Activated CD8-positive, alpha-beta memory T cell treated with anti-CD3 and anti-CD28 coated beads, Interleukin-2, amount 50 U/mL, for 24 hours (primary cell): ENCODE measurements around the gene DCBLD2.

Experiments
- DNase-seq: peaks from one replicate; pipeline ENCODE4 v3.0.0-alpha.2; 2020; ENCODE audit errors: extremely low read depth

DCBLD2 gene

DNA sequence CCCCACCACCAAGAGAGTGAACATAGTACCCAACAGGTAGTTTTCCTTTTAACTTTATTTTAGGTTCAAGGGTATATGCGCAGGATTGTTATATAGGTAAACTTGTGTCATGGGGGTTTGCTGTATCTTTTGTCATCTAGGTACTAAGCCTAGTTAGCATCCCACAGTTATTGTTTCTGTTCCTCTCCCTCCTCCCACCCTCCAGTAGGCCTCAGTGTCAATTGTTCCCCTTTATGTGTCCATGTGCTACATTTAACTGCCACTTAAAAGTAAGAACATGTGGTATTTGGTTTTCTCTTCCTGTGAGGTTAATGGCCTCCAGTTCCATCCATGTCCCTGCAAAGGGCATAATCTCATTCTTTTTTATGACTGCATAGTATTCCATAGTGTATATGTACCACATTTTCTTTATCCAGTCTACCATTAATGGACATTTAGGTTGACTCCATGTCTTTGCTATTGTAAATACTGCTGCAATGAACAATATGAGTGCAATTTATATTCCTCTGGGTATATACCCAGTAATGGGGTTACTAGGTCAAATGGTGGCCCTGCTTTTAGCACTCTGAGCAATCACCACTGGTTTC is 72.2 kb downstream of the DCBLD2 start:
- no peak for DNase-seq

DNA sequence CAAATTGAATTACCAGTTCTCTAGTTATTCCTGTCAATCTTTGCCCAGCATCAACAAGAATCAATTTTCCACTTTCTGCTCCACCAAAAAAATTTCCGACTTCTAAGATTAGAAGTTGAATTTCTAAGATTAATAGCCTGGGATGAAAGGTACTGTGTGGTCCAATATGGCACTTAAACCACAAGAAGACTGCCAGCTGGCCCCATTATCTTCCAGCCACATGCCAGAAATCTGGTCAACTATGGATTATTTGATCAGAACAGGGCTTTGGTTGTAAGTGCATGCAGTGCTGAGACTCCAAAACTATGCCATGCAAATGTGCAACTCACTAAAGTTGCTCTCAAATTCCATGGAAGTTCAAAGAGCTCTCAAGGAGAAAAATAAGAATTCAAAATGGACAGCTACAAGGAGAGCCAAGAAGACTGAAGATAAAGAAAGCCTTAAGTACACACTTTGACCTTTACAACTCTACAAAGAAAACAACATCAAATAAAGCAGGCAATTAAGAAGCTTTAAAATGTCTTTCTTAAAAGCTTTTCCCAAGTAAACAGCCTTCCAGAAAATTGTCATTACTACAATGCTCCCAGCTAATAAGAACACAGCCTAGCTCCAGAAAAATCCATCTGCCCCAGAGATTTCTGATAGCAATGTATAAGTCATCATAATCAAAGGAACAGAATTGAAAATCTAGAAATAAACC is 74.1 kb downstream of the DCBLD2 start:
- no peak for DNase-seq

GRCh38 chr3:98826126-98826525 is 75.4 kb downstream of the DCBLD2 start:
- DNase-seq: no peak

GRCh38 chr3:98824256-98824655 is 77.2 kb downstream of the DCBLD2 start:
- no peak for DNase-seq

DNA sequence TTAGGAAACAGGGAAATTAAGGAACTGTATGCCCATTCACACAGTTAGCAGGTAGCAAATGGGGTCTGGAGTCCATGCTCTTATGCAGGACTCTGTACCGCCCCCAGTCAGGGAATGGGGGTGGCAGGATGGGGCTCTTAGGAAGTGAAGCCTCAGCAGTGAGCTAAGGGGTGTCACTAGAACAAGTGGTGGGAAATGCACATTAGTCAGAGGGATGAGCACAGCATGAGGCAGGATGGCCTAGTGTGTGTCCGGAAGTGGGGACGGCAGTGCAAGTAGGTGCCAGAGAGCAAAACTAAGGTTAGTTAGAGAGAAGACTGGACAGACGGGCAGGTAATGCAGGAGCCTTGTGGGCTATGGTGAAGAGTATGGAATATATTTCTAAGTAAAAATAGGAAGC is 77.7 kb downstream of the DCBLD2 start:
- DNase-seq: no peak

DNA sequence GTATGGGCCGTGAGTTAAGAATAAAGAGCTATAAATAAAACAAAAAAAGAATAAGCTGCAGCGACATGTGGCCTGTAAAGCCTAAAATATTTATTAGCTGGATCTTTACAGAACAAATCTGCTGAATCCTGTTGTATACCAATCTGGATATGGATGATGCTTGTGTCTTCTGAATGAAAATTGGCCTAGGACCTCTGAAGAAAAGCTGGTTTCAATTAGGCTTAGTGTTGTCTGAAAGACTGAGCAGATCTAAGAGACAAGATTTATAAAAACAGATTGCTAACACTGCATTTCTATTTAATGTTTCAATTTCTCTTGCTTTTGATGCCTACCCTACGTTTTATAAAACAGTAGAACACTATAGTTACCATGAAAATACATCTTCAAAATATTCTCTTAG is 80.4 kb downstream of the DCBLD2 start:
- DNase-seq: no peak

DNA sequence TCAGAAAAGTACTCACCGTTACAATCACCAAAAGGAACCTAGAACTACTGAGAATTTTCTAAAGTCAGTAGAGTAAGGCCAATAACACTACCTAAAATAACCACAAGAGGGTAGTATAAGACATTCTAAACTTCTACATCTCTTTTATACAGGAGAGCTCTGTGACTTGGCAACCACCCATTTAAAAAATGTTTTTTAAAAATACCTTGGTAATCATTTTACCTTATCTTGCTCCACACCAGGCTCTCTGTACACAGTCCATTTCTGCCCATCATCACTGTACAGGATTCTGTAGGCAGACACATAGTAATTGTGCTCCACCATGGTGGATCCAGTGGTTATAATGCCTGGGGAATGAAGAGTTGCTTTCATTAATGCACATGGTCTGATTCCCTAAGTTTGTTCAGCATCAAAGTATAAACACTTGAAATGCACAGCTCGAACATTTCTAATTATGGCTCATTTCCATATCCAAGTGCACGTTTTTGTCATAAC is 83.9 kb downstream of the DCBLD2 start:
- DNase-seq: no peak

DNA sequence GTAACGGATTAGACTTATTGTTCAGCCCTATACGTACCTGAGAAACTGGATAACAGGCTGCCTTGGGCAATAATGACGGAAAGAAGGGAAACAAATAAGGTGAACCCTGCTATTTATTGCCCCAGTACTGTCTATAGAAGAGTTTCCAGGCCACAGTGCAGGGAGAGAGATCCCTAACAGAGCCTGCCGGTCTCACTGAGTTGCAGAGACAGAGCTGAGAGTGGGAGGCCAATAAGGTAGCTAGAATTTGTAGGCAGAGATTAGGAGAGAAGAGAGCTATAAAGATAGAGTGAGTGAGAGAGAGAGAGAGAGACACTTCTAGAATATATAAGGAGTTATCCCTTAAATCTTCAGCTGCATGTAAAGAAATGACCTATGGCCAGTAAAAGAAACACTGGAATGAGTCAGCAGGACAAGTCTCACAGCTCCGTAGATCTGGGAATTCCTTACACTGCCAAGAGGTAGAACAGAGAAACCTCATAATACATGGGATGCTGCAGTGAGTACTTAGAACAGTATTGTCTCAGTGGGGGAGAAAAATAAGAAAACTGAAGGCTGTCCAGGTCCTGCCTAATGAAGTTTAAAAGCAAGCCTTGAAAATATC is 86.6 kb downstream of the DCBLD2 start:
- no peak for DNase-seq

DNA sequence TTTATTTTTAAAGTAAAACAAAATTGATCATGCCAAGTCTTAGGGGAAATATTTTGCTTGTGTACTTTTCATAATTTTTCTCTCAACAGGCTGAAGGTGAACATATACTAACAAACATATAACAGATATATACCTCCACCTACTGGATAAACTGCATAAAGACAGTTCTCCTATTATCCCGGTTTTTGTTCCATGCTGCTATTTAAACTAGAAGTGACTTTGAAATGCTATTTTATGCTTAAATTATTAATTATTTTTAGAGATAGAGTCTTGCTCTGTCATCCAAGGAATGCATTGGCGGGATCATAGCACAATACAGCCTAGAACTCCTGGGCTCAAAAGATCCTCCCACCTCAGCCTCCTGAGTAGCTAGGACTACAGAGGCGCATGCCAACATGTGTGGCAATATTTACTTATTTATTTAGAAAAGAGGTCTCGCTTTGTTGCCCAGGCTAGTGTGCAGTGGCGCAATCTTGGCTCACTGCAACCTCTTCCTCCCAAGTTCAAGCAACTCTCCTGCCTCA is 88.6 kb downstream of the DCBLD2 start:
- DNase-seq: no peak

DNA sequence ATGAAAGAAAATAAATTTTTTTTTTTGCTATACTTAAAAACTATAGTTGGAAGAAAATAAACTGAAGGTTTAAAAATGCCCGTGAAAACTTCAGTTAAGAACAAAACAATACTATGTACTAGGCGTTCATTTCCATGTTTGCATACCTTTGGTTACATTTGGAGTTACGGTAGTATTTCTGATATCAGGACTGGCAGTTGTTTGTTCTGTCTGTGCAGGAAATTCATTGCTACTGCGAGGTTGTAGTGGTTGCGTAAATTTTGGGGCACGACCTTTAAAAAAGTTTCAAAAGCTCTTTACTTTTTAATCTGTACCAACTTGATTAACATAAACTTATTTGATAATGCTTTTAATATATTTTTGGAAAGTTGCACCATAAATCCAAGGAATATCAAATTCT is 90.4 kb downstream of the DCBLD2 start:
- DNase-seq: no peak

GRCh38 chr3:98809557-98809956 is 91.9 kb downstream of the DCBLD2 start:
- no peak for DNase-seq

GRCh38 chr3:98808071-98808470 is 93.4 kb downstream of the DCBLD2 start:
- no peak for DNase-seq

GRCh38 chr3:98807561-98807960 is 93.9 kb downstream of the DCBLD2 start:
- no peak for DNase-seq

- DNase-seq: no peak
Observed at GRCh38 chr3:98807011-98807410, 94.5 kb downstream of the DCBLD2 start.

DNA sequence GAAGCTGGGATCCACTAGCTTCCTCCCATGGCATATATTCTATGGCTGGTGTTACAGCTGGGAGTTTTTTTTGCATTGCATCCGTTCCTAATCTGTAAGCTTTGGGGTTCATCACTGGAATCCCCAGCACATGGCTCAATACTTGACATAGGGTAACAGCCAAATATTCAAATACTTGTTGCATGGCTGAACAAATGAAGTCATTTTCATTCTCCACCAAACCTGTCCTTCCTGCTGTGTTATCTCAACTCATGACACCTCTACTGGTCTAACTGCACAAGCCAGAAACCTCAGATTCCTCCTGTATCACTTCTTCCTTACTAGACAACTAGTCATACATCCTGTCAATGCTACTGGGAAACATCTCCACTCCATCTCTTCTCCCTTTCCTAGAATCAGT is 95.0 kb downstream of the DCBLD2 start:
- DNase-seq: no peak

DNA sequence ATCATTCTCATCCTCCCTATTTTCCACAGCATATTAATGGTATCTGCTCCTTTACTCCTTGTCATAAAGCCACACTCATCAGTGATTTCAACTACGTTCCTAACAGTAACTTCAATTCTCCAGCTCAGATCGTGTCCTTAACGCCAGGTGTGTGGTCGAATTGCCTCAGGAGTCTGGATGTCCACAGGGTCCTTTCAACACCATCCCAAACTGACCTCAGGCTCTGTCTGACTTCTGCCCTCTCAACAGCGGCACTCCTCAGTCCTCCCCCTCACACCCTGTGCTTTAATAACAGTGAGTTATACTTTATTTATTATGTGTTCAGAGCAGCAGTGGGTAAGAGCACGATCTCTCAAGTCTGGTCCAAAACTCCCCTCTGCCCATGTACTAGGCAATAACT is 95.9 kb downstream of the DCBLD2 start:
- DNase-seq: no peak

GRCh38 chr3:98801043-98801747 is 100.3 kb downstream of the DCBLD2 start:
- DNase-seq: no peak

DNA sequence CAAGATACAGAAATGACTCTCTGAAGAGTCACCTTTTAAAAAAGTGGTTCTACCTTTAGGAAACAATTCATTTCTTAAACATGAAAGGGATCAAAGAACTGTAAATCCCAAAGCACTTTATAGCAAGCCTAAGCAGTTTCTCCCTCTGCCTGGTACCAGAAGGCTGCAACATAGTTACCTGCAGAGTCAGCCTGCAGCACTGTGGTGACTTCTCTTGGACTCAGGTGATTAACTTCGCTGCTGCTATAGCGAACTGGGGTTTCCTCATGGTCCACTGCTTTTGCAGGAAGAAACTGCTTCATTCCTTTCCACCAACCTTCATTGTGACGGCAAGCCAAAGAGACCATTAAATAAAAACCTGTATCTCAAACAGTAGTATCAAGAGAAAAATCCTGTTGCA is 101.1 kb downstream of the DCBLD2 start:
- no peak for DNase-seq

GRCh38 chr3:98799479-98799878 is 102.0 kb downstream of the DCBLD2 start:
- DNase-seq: no peak

DNA sequence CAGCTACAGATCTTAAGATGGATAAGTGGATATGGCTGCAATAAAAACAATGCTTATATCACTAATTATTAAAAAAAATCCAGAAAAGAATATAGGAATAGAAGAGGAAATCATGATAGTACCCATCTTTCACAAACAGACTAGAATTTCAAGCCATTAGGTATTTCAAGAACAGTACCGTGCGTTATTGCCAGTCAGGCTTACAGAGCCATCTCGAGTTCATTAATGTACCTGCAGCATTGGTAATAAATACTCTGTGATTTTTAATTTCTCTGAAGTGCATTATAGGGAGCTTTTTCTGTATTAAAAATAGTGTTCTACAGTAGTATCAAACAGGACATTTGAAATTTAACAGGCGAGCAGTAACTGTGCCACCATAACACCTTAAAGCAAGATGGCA is 102.7 kb downstream of the DCBLD2 start:
- DNase-seq: no peak

DNA sequence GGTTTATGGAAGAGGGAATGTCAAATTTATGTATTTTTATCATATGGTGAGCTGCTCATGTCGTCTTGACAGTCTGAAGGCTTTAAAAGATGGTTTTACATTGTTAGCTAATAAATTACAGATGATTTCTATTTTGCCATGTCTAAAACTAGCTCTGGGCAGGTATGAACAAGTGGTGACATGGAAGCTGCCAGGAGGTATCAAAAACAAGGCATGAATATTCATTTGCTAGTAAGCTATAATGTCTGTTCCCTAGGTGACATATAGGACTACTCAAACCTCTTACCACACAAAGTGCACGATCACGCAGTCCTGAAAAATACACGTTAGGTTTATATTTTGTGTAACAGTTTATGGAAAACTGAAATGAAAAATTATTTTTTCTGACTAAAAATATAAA is 103.6 kb downstream of the DCBLD2 start:
- DNase-seq: no peak

DNA sequence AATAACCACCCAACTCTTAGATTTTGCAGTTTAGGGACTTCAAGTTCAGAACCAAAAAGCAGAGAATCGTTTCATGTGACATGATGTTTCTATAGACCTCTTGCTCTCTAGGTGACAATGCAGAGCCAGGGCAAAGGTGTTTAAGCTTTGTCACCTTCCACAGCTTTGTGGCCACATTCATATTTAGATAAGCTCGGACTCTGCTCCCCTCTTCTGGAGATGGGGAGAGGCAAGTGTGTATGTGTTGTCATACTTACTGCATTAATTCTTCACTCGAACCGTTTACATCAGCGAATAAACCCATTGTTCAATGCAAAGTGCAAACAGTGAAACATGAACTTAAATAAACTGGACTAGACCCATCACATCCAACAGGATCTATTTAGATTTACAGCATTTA is 105.2 kb downstream of the DCBLD2 start:
- DNase-seq: no peak
